Kidney tubule cell (primary cell): ENCODE data around the gene ATP6V1E1.
A peak's percentile ranks its signal among the peaks of the same experiment; 100 is the strongest.

ENCODE experiments used
- DNase-seq: peaks from one replicate; pipeline ENCODE4 v3.0.0-alpha.2; 2018; ENCODE audit warnings: low spot score

The ATP6V1E1 gene

GRCh38 chr22:17633998-17634323 is 5.4 kb upstream of the ATP6V1E1 start:
- DNase-seq: no peak

GRCh38 chr22:17633217-17633997 is 4.9 kb upstream of the ATP6V1E1 start:
- peak; percentile 94 for DNase-seq

- no peak for DNase-seq
Observed at GRCh38 chr22:17631076-17631565, 2.6 kb upstream of the ATP6V1E1 start.

GRCh38 chr22:17629641-17630040 is 1.1 kb upstream of the ATP6V1E1 start:
- no peak for DNase-seq

GRCh38 chr22:17629173-17629489 is 582 bp upstream of the ATP6V1E1 start:
- no peak for DNase-seq

GRCh38 chr22:17627961-17628405 is 566 bp downstream of the ATP6V1E1 start:
- peak; percentile 20 for DNase-seq

GRCh38 chr22:17613280-17613679 is 15.3 kb downstream of the ATP6V1E1 start:
- no peak for DNase-seq

- no peak for DNase-seq
Observed at GRCh38 chr22:17612057-17612456, 16.5 kb downstream of the ATP6V1E1 start.

GRCh38 chr22:17607891-17608521 is 20.5 kb downstream of the ATP6V1E1 start:
- no peak for DNase-seq

GRCh38 chr22:17606496-17606895 is 22.1 kb downstream of the ATP6V1E1 start:
- no peak for DNase-seq

GRCh38 chr22:17603668-17604067 is 24.9 kb downstream of the ATP6V1E1 start:
- DNase-seq: no peak

GRCh38 chr22:17601031-17601430 is 27.5 kb downstream of the ATP6V1E1 start:
- no peak for DNase-seq

- DNase-seq: no peak
Observed at GRCh38 chr22:17598318-17598717, 30.2 kb downstream of the ATP6V1E1 start.

- DNase-seq: no peak
Observed at GRCh38 chr22:17597217-17597616, 31.3 kb downstream of the ATP6V1E1 start.

- DNase-seq: no peak
Observed at GRCh38 chr22:17596226-17596625, 32.3 kb downstream of the ATP6V1E1 start.

- DNase-seq: no peak
Observed at GRCh38 chr22:17592201-17592600, 36.3 kb downstream of the ATP6V1E1 start.

GRCh38 chr22:17590586-17590985 is 38.0 kb downstream of the ATP6V1E1 start:
- DNase-seq: no peak

GRCh38 chr22:17589810-17590375 is 38.7 kb downstream of the ATP6V1E1 start:
- DNase-seq: no peak

GRCh38 chr22:17588606-17589005 is 39.9 kb downstream of the ATP6V1E1 start:
- no peak for DNase-seq

GRCh38 chr22:17587629-17588028 is 40.9 kb downstream of the ATP6V1E1 start:
- DNase-seq: no peak

- DNase-seq: no peak
Observed at GRCh38 chr22:17586831-17587440, 41.6 kb downstream of the ATP6V1E1 start.

- no peak for DNase-seq
Observed at GRCh38 chr22:17583151-17583550, 45.4 kb downstream of the ATP6V1E1 start.

- DNase-seq: no peak
Observed at GRCh38 chr22:17581631-17582030, 46.9 kb downstream of the ATP6V1E1 start.
